ENCODE measurements around the gene TAF8.

GRCh38 chr6:42022755-42023384, 27.5 kb upstream of the TAF8 start:
- TF ChIP-seq EED (IDR thresholded peaks at IDR 0.05; ENCODE audit: low read depth) (no peak), CTCF (IDR thresholded peaks at IDR 0.05 in 2 of 3, conservative IDR thresholded peaks at IDR 0.05 in 1 of 3; ENCODE audit: control insufficient read depth in 2 of 3, extremely low read depth in 1 of 3, insufficient read depth in 1 of 3, low read depth in 3 of 3, low read length in 3 of 3) (no peak), GABPA (IDR thresholded peaks at IDR 0.05; ENCODE audit: low read depth) (no peak), YY1 (IDR thresholded peaks at IDR 0.05; ENCODE audit: low read depth, low read length) (no peak), CEBPB (IDR thresholded peaks at IDR 0.05; ENCODE audit: borderline replicate concordance in 1 of 2, low read depth in 2 of 2, low read length in 2 of 2) (no peak), TCF12 (IDR thresholded peaks at IDR 0.05; ENCODE audit: low read depth, low read length) (no peak), USF2 (IDR thresholded peaks at IDR 0.05; ENCODE audit: borderline replicate concordance, low read depth, low read length) (no peak), ATF7 (IDR thresholded peaks at IDR 0.05; ENCODE audit: low read depth) (no peak)

Measured in GM12878 (cell line).